ACC112 (cell line): ENCODE measurements around the gene ANKFN1.

Experiments
- H2AFZ ChIP-seq: fragments of 200-600 bp; sonication (generic); one replicate; pipeline ENCODE4 v1.6.0; 2017; ENCODE audit warnings: antibody characterized with exemption, low read length; ENCODE audit not compliant: unreplicated experiment
- H3K27ac ChIP-seq: fragments of 200-600 bp; sonication (generic); 2 replicates; pipeline ENCODE4 v1.5.1; 2014; ENCODE audit warnings: low read depth, mild to moderate bottlenecking, antibody characterized with exemption, low read length, moderate library complexity
- H3K27me3 ChIP-seq: fragments of 200-600 bp; sonication (generic); 2 replicates; pipeline ENCODE4 v1.6.1; 2014; ENCODE audit warnings: mild to moderate bottlenecking, antibody characterized with exemption, low read length, moderate library complexity, mixed read lengths; ENCODE audit not compliant: insufficient read depth
- H3K36me3 ChIP-seq: fragments of 200-600 bp; sonication (generic); 2 replicates; pipeline ENCODE4 v1.6.1; 2016; ENCODE audit warnings: mild to moderate bottlenecking, antibody characterized with exemption, low read length, moderate library complexity, mixed read lengths; ENCODE audit not compliant: insufficient read depth
- H3K4me1 ChIP-seq: fragments of 200-600 bp; sonication (generic); one replicate; pipeline ENCODE4 v1.6.1; 2016; ENCODE audit warnings: low read length, mixed read lengths; ENCODE audit not compliant: insufficient read depth, unreplicated experiment, control insufficient read depth
- H3K4me3 ChIP-seq: fragments of 200-600 bp; sonication (generic); 2 replicates; pipeline ENCODE4 v1.5.1; 2014; ENCODE audit warnings: mild to moderate bottlenecking, low read depth, low read length
- H3K79me2 ChIP-seq: fragments of 200-600 bp; sonication (generic); one replicate; pipeline ENCODE4 v1.6.0; 2016; ENCODE audit warnings: low read length; ENCODE audit not compliant: control insufficient read depth, unreplicated experiment, insufficient read depth

ANKFN1 gene

GRCh38 chr17:56121191-56122051 lies 31.9 kb upstream of the ANKFN1 start:
- Histone ChIP-seq H3K36me3 (no peaks in the 10 kb centered on the region), H3K79me2 (no peaks in the 10 kb centered on the region), H3K4me3 (no peak overlapping the region), H3K27ac (no peak overlapping the region), H2AFZ (no peak overlapping the region), H3K27me3 (no peaks in the 10 kb centered on the region), H3K4me1 (peaks cover 4% of the 10 kb centered on the region)

GRCh38 chr17:56125830-56126819 lies 27.1 kb upstream of the ANKFN1 start:
- Histone ChIP-seq H3K27me3 (no peaks in the 10 kb centered on the region), H3K79me2 (no peaks in the 10 kb centered on the region), H2AFZ (no peak overlapping the region), H3K4me3 (no peak overlapping the region), H3K27ac (no peak overlapping the region), H3K4me1 (peaks cover 20% of the 10 kb centered on the region), H3K36me3 (no peaks in the 10 kb centered on the region)

GRCh38 chr17:56130026-56130425 lies 23.2 kb upstream of the ANKFN1 start:
- H3K27me3 ChIP-seq, result no peaks in the 10 kb centered on the region
- no peak overlapping the region for H3K4me3 ChIP-seq
- no peak overlapping the region for H3K27ac ChIP-seq
- peaks cover 29% of the 10 kb centered on the region for H3K4me1 ChIP-seq
- H3K36me3 ChIP-seq, result no peaks in the 10 kb centered on the region
- no peak overlapping the region for H2AFZ ChIP-seq
- no peaks in the 10 kb centered on the region for H3K79me2 ChIP-seq

- Histone ChIP-seq H3K4me1 (peaks cover 29% of the 10 kb centered on the region), H3K36me3 (no peaks in the 10 kb centered on the region), H2AFZ (peak overlapping the region; percentile 29), H3K27me3 (no peaks in the 10 kb centered on the region), H3K27ac (no peak overlapping the region), H3K79me2 (no peaks in the 10 kb centered on the region), H3K4me3 (no peak overlapping the region)
These were observed 22.6 kb upstream of the ANKFN1 start for GRCh38 chr17:56130631-56131030.

- Histone ChIP-seq H3K4me3 (no peak overlapping the region), H3K27me3 (no peaks in the 10 kb centered on the region), H3K4me1 (peaks cover 24% of the 10 kb centered on the region), H3K27ac (peak overlapping the region; percentile 46; the same call in 1 of the 2 replicates), H3K36me3 (no peaks in the 10 kb centered on the region), H2AFZ (peak overlapping the region; percentile 29), H3K79me2 (no peaks in the 10 kb centered on the region)
These were observed 21.8 kb upstream of the ANKFN1 start for GRCh38 chr17:56131431-56131830.

- Histone ChIP-seq H3K4me3 (no peak overlapping the region), H3K79me2 (no peaks in the 10 kb centered on the region), H3K36me3 (no peaks in the 10 kb centered on the region), H3K4me1 (peaks cover 10% of the 10 kb centered on the region), H3K27me3 (no peaks in the 10 kb centered on the region), H3K27ac (no peak overlapping the region), H2AFZ (no peak overlapping the region)
These were observed 17.0 kb upstream of the ANKFN1 start for GRCh38 chr17:56136301-56136700.

GRCh38 chr17:56141046-56141839 lies 12.0 kb upstream of the ANKFN1 start:
- H3K27ac ChIP-seq, result no peak overlapping the region

GRCh38 chr17:56142325-56142724 lies 10.9 kb upstream of the ANKFN1 start:
- H3K27me3 ChIP-seq, result no peaks in the 10 kb centered on the region
- peaks cover 20% of the 10 kb centered on the region for H3K4me1 ChIP-seq
- H3K4me3 ChIP-seq, result peak overlapping the region; percentile 11; the same call in 1 of the 2 replicates
- H3K36me3 ChIP-seq, result no peaks in the 10 kb centered on the region
- H3K79me2 ChIP-seq, result no peaks in the 10 kb centered on the region
- H3K27ac ChIP-seq, result peak overlapping the region; percentile 58
- H2AFZ ChIP-seq, result peak overlapping the region; percentile 59

More at GRCh38 chr17:56141046-56141839, 12.0 kb upstream of the ANKFN1 start:
- Histone ChIP-seq H3K4me3 (no peak overlapping the region), H2AFZ (no peak overlapping the region), H3K27me3 (no peaks in the 10 kb centered on the region), H3K79me2 (no peaks in the 10 kb centered on the region), H3K36me3 (no peaks in the 10 kb centered on the region), H3K4me1 (peaks cover 20% of the 10 kb centered on the region)

GRCh38 chr17:56142781-56143180 lies 10.5 kb upstream of the ANKFN1 start:
- H3K27me3 ChIP-seq, result no peaks in the 10 kb centered on the region
- H3K27ac ChIP-seq, result peak overlapping the region; percentile 58
- peaks cover 20% of the 10 kb centered on the region for H3K4me1 ChIP-seq
- peak overlapping the region; percentile 59 for H2AFZ ChIP-seq
- peak overlapping the region; percentile 11; the same call in 1 of the 2 replicates for H3K4me3 ChIP-seq
- no peaks in the 10 kb centered on the region for H3K36me3 ChIP-seq
- no peaks in the 10 kb centered on the region for H3K79me2 ChIP-seq

GRCh38 chr17:56144223-56144622 lies 9.1 kb upstream of the ANKFN1 start:
- Histone ChIP-seq H3K36me3 (no peaks in the 10 kb centered on the region), H3K27me3 (no peaks in the 10 kb centered on the region), H3K4me1 (peaks cover 20% of the 10 kb centered on the region), H3K27ac (no peak overlapping the region), H2AFZ (no peak overlapping the region), H3K79me2 (no peaks in the 10 kb centered on the region), H3K4me3 (no peak overlapping the region)
